Mononuclear cell (primary cell): ENCODE results near the gene TBC1D19. TPM values are rescaled to one million over a fixed set of nuclear protein-coding genes. Genes with fewer than 3 reads are reported as not detected.
"Not testable (repeated sequence)": the region's sequence is repeated elsewhere in the genome, so short reads cannot be mapped to it uniquely, and the experiment has no call there.

Experiments
- H3K27me3 ChIP-seq: 2 replicates; pipeline ENCODE4 v1.6.0; 2011; ENCODE audit warnings: low read length, control low read depth; ENCODE audit not compliant: insufficient read depth
- H3K4me1 ChIP-seq: 2 replicates; pipeline ENCODE4 v1.5.1; 2011; ENCODE audit warnings: mild to moderate bottlenecking, low read length, control low read depth; ENCODE audit not compliant: insufficient read depth
- H3K4me3 ChIP-seq: 2 replicates; pipeline ENCODE4 v1.5.1; 2011; ENCODE audit warnings: mild to moderate bottlenecking, low read length, moderate library complexity
- H3K9me3 ChIP-seq: 2 replicates; pipeline ENCODE4 v1.5.1; 2011; ENCODE audit warnings: low read depth, mild to moderate bottlenecking, control low read depth, low read length
- total RNA-seq: library from RNA; depleted of rRNA; stranded (reverse); fragments of >200 nt; gene quantifications from one replicate; pipeline ENCODE4 v1.2.3, GENCODE V29; 2012

The TBC1D19 gene
- total RNA-seq, 1 donor: 10.5 TPM

GRCh38 chr4:26621366-26621765 lies 37.5 kb downstream of the TBC1D19 start:
- no peaks in the 10 kb centered on the region for H3K9me3 ChIP-seq
- no peaks in the 10 kb centered on the region for H3K4me1 ChIP-seq
- no peaks in the 10 kb centered on the region for H3K27me3 ChIP-seq
- H3K4me3 ChIP-seq: no peak overlapping the region

- Histone ChIP-seq H3K4me1 (no peaks in the 10 kb centered on the region), H3K4me3 (no peak overlapping the region)
These were observed 39.0 kb downstream of the TBC1D19 start for GRCh38 chr4:26622913-26623312.

GRCh38 chr4:26626658-26627057 lies 42.8 kb downstream of the TBC1D19 start:
- H3K4me3 ChIP-seq, H3K27me3 ChIP-seq, H3K9me3 ChIP-seq, H3K4me1 ChIP-seq: not testable (repeated sequence)

More at GRCh38 chr4:26622913-26623312, 39.0 kb downstream of the TBC1D19 start:
- no peaks in the 10 kb centered on the region for H3K27me3 ChIP-seq
- no peaks in the 10 kb centered on the region for H3K9me3 ChIP-seq

GRCh38 chr4:26632916-26633315 lies 49.0 kb downstream of the TBC1D19 start:
- Histone ChIP-seq H3K9me3 (no peaks in the 10 kb centered on the region), H3K4me1 (no peaks in the 10 kb centered on the region), H3K4me3 (no peak overlapping the region), H3K27me3 (no peaks in the 10 kb centered on the region)

GRCh38 chr4:26634237-26634636 lies 50.4 kb downstream of the TBC1D19 start:
- Histone ChIP-seq H3K4me1 (no peaks in the 10 kb centered on the region), H3K27me3 (no peaks in the 10 kb centered on the region), H3K4me3 (no peak overlapping the region), H3K9me3 (no peaks in the 10 kb centered on the region)

GRCh38 chr4:26636458-26636857 lies 52.6 kb downstream of the TBC1D19 start:
- Histone ChIP-seq H3K4me3 (no peak overlapping the region), H3K9me3 (no peaks in the 10 kb centered on the region), H3K4me1 (no peaks in the 10 kb centered on the region), H3K27me3 (no peaks in the 10 kb centered on the region)

GRCh38 chr4:26640639-26641038 lies 56.8 kb downstream of the TBC1D19 start:
- not testable (repeated sequence) for H3K4me1 ChIP-seq, H3K4me3 ChIP-seq, H3K27me3 ChIP-seq, H3K9me3 ChIP-seq

GRCh38 chr4:26647523-26648224 lies 63.8 kb downstream of the TBC1D19 start:
- no peak overlapping the region for H3K4me3 ChIP-seq

GRCh38 chr4:26648260-26648659 lies 64.4 kb downstream of the TBC1D19 start:
- Histone ChIP-seq H3K27me3 (no peaks in the 10 kb centered on the region), H3K4me1 (no peaks in the 10 kb centered on the region), H3K9me3 (no peaks in the 10 kb centered on the region), H3K4me3 (no peak overlapping the region)

More at GRCh38 chr4:26647523-26648224, 63.8 kb downstream of the TBC1D19 start:
- H3K9me3 ChIP-seq: no peaks in the 10 kb centered on the region
- no peaks in the 10 kb centered on the region for H3K27me3 ChIP-seq
- H3K4me1 ChIP-seq: no peaks in the 10 kb centered on the region

GRCh38 chr4:26660261-26660660 lies 76.4 kb downstream of the TBC1D19 start:
- no peaks in the 10 kb centered on the region for H3K9me3 ChIP-seq
- H3K4me1 ChIP-seq: no peaks in the 10 kb centered on the region
- H3K4me3 ChIP-seq: no peak overlapping the region
- no peaks in the 10 kb centered on the region for H3K27me3 ChIP-seq

GRCh38 chr4:26663888-26664287 lies 80.0 kb downstream of the TBC1D19 start:
- Histone ChIP-seq H3K9me3 (no peaks in the 10 kb centered on the region), H3K27me3 (no peaks in the 10 kb centered on the region), H3K4me3 (no peak overlapping the region), H3K4me1 (no peaks in the 10 kb centered on the region)

GRCh38 chr4:26670903-26671537 lies 87.1 kb downstream of the TBC1D19 start:
- no peaks in the 10 kb centered on the region for H3K4me1 ChIP-seq
- no peak overlapping the region for H3K4me3 ChIP-seq
- no peaks in the 10 kb centered on the region for H3K9me3 ChIP-seq
- H3K27me3 ChIP-seq: no peaks in the 10 kb centered on the region

- not testable (repeated sequence) for H3K4me1 ChIP-seq, H3K27me3 ChIP-seq, H3K4me3 ChIP-seq, H3K9me3 ChIP-seq
These were observed 95.3 kb downstream of the TBC1D19 start for GRCh38 chr4:26679040-26679695.

GRCh38 chr4:26682436-26682835 lies 98.6 kb downstream of the TBC1D19 start:
- Histone ChIP-seq H3K9me3 (no peaks in the 10 kb centered on the region), H3K27me3 (no peaks in the 10 kb centered on the region), H3K4me1 (no peaks in the 10 kb centered on the region), H3K4me3 (no peak overlapping the region)

- H3K27me3 ChIP-seq: no peaks in the 10 kb centered on the region
- H3K4me1 ChIP-seq: no peaks in the 10 kb centered on the region
- no peak overlapping the region for H3K4me3 ChIP-seq
- H3K9me3 ChIP-seq: no peaks in the 10 kb centered on the region
These were observed 101.4 kb downstream of the TBC1D19 start for GRCh38 chr4:26685250-26685649.
